Liver (tissue), 9 donors: ENCODE measurements around the gene HLCS. TPM values are rescaled to one million over a fixed set of nuclear protein-coding genes. Genes with fewer than 3 reads are reported as not detected.

Experiments used
- DNase-seq: peaks from one replicate; pipeline ENCODE4 v3.0.0-alpha.2; 2017; ENCODE audit warnings: low spot score
- H3K27ac ChIP-seq, 2 donors: one replicate each; pipeline ENCODE4 v1.7.0; 2013; ENCODE audit warnings: inconsistent platforms in 2 of 2, low read length in 2 of 2, control low read depth in 1 of 2, low read depth in 1 of 2, mild to moderate bottlenecking in 1 of 2
- H3K27me3 ChIP-seq, 4 donors: one replicate each; pipeline versions ENCODE4 v1.6.1 to v1.7.0; 2013; ENCODE audit warnings: low read length in 3 of 4, inconsistent platforms in 1 of 4, mild to moderate bottlenecking in 1 of 4, moderate library complexity in 1 of 4; ENCODE audit not compliant: control insufficient read depth in 4 of 4, insufficient read depth in 4 of 4
- H3K36me3 ChIP-seq, 4 donors: one replicate each; pipeline versions ENCODE4 v1.6.1 to v1.7.0; 2013; ENCODE audit warnings: low read length in 3 of 4, mild to moderate bottlenecking in 3 of 4, low read depth in 1 of 4, moderate library complexity in 1 of 4; ENCODE audit not compliant: control insufficient read depth in 4 of 4, insufficient read depth in 3 of 4
- H3K4me1 ChIP-seq, 4 donors: one replicate each; pipeline versions ENCODE4 v1.6.1 to v1.7.0; 2013; ENCODE audit warnings: low read length in 3 of 4, mild to moderate bottlenecking in 3 of 4, moderate library complexity in 1 of 4; ENCODE audit not compliant: control insufficient read depth in 4 of 4, insufficient read depth in 4 of 4
- H3K4me3 ChIP-seq, 3 donors: one replicate each; pipeline versions ENCODE4 v1.6.1 to v1.7.0; 2013; ENCODE audit warnings: low read length in 3 of 3, control low read depth in 1 of 3, low read depth in 1 of 3, mild to moderate bottlenecking in 1 of 3
- H3K9ac ChIP-seq, 2 donors: one replicate each; pipeline ENCODE4 v1.7.0; 2013; ENCODE audit warnings: low read length in 2 of 2, mild to moderate bottlenecking in 2 of 2, moderate library complexity in 2 of 2, control low read depth in 1 of 2, low read depth in 1 of 2
- H3K9me3 ChIP-seq, 4 donors: one replicate each; pipeline versions ENCODE4 v1.6.1 to v1.7.0; 2013; ENCODE audit warnings: low read length in 3 of 4; ENCODE audit not compliant: control insufficient read depth in 4 of 4
- ATF3 ChIP-seq: IDR thresholded peaks from 2 replicates; pipeline ENCODE4 v1.6.1; 2016; ENCODE audit warnings: antibody characterized with exemption
- FOXA1 ChIP-seq: IDR thresholded peaks from 2 replicates; pipeline ENCODE4 v1.6.1; 2016; ENCODE audit warnings: antibody characterized with exemption
- HNF4A ChIP-seq, 2 donors: conservative IDR thresholded peaks; 2 replicates each; pipeline ENCODE4 v1.6.1; 2016; ENCODE audit warnings: antibody characterized with exemption in 2 of 2, mild to moderate bottlenecking in 2 of 2
- RAD21 ChIP-seq, 2 donors: IDR thresholded peaks; 2 replicates each; pipeline ENCODE4 v1.6.1; 2016; ENCODE audit warnings: antibody characterized with exemption in 2 of 2, mild to moderate bottlenecking in 2 of 2
- REST ChIP-seq: IDR thresholded peaks from 2 replicates; pipeline ENCODE4 v1.6.1; 2016; ENCODE audit warnings: antibody characterized with exemption, mild to moderate bottlenecking
- TAF1 ChIP-seq: conservative IDR thresholded peaks from 2 replicates; pipeline ENCODE4 v1.6.1; 2016; ENCODE audit warnings: antibody characterized with exemption, mild to moderate bottlenecking
- YY1 ChIP-seq: IDR thresholded peaks from 2 replicates; pipeline ENCODE4 v1.6.1; 2016; ENCODE audit warnings: antibody characterized with exemption, mild to moderate bottlenecking
- WGBS: extraction: QIAGEN DNeasy Blood & Tissue Kit; methylation state at CpG from one replicate; pipeline ENCODE4 v1.1.7; 2013; 5-methylcytosine and 5-hydroxymethylcytosine counted together
- polyA plus RNA-seq, 2 donors: library from polyadenylated mRNA; stranded (reverse) in 1 of 2; unstranded in 1 of 2; fragments of 200-250 nt in 1 of 2; fragments of >200 nt in 1 of 2; fragmentation: Nextera tagmentation in 1 of 2; extraction: Ambion mirVana in 1 of 2; gene quantifications; one replicate each; pipeline versions ENCODE4 v1.2.1 to v1.2.3, GENCODE V29; 2013 to 2015
- total RNA-seq, 2 donors: library from RNA; depleted of rRNA; stranded (reverse); fragments of >200 nt; gene quantifications; one replicate each; pipeline ENCODE4 v1.2.3, GENCODE V29; 2014
- donor health status: healthy.
- donor health status: healthy.
- donor health status: healthy.
- donor health status: healthy.
- donor health status: healthy.

HLCS gene
- total and polyA plus RNA-seq, 4 donors = 6.6 to 22.5 (median 8.3) TPM

GRCh38 chr21:36735201-36735515, 231.3 kb downstream of the HLCS start (continued):
- TF ChIP-seq REST (no peak), TAF1 (no peak)

GRCh38 chr21:36734367-36735200, 231.9 kb downstream of the HLCS start:
- no peak for DNase-seq
- Histone ChIP-seq H3K27me3 (no peaks in the 10 kb centered on the region), H3K9ac (no peak overlapping the region), H3K9me3 (no peaks in the 10 kb centered on the region), H3K4me1 (peaks cover 0 to 5% (median 4%) of the 10 kb centered on the region in 4 donors), H3K4me3 (no peak overlapping the region), H3K36me3 (no peaks in the 10 kb centered on the region), H3K27ac (no peak overlapping the region)
- TF ChIP-seq ATF3 (no peak), FOXA1 (no peak)
- 88% methylated on average over 9 of the region's 9 CpGs for WGBS

GRCh38 chr21:36733857-36734256, 232.6 kb downstream of the HLCS start:
- peak in 1 of 2 donors; percentile 62 for TF ChIP-seq HNF4A (conservative IDR thresholded peaks at IDR 0.05)
- TF ChIP-seq YY1 = no peak
- H3K4me1 ChIP-seq = peaks cover 0 to 5% (median 4%) of the 10 kb centered on the region in 4 donors
- 58% methylated on average over 6 of the region's 6 CpGs for WGBS
- no peaks in the 10 kb centered on the region for H3K27me3 ChIP-seq
- no peaks in the 10 kb centered on the region for H3K9me3 ChIP-seq
- H3K27ac ChIP-seq = no peak overlapping the region
- H3K9ac ChIP-seq = no peak overlapping the region
- H3K36me3 ChIP-seq = no peaks in the 10 kb centered on the region
- H3K4me3 ChIP-seq = no peak overlapping the region
- DNase-seq = no peak

- H3K36me3 ChIP-seq = no peaks in the 10 kb centered on the region
- no peak for TF ChIP-seq RAD21 (IDR thresholded peaks at IDR 0.05)
- DNase-seq = no peak
- H3K27me3 ChIP-seq = no peaks in the 10 kb centered on the region
- H3K9ac ChIP-seq = no peak overlapping the region
- H3K4me3 ChIP-seq = no peak overlapping the region
- no peaks in the 10 kb centered on the region for H3K9me3 ChIP-seq
- H3K4me1 ChIP-seq = peaks cover 0 to 5% (median 4%) of the 10 kb centered on the region in 4 donors
- no peak overlapping the region for H3K27ac ChIP-seq
- 88% methylated on average over 7 of the region's 7 CpGs for WGBS
These were observed 233.7 kb downstream of the HLCS start for GRCh38 chr21:36732761-36733160.
